ENCODE results near the gene CMTM5.

Gene CMTM5, protein sequence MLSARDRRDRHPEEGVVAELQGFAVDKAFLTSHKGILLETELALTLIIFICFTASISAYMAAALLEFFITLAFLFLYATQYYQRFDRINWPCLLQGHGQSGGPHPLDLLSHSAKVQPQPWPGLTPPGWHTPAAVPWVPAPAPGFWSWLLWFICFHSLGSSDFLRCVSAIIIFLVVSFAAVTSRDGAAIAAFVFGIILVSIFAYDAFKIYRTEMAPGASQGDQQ

DNA sequence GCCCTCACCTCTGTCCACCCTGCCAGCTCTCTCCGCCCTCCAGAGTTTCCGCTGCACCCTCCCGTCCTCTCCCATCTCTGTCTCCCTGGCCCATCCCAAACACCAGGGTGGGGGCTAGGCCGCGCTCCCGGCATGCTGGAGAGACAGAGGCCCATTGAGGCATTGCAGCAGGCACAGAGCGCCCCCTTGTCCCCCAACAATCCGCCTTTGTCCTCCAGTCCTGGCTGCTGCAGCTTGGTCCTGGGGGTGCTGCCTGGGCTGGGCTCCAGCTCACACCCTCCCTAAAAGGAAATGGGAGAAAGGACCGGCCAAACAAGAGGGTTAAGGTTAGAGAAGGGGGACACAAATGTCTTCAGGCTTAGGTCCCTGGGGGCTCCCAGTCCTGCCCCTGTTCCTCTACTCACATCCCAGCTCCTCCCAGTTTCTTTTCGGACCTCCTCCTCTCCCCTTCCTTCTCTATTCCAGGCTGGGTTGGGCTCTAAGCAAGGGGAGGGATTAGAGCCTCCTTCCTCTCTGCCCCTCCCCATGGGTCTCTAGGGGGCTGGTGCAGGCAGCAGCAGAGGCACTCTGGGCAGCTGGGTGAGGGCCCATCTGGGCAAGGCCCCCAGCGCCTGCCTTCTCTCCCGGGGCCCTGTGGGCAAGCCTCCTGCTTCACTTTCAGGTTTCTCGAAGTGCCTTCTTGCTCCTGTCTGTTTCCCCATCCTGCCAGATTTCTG lies at the start of gene CMTM5:
CMTM5 (plus strand) TSS at position 565 of the 716 bp plus-strand sequence. CDS start 206 bp downstream, outside the sequence.
- DNase-seq, result peak in 13 of 14 donors; percentile 62 to 96 (median 88)

DNA sequence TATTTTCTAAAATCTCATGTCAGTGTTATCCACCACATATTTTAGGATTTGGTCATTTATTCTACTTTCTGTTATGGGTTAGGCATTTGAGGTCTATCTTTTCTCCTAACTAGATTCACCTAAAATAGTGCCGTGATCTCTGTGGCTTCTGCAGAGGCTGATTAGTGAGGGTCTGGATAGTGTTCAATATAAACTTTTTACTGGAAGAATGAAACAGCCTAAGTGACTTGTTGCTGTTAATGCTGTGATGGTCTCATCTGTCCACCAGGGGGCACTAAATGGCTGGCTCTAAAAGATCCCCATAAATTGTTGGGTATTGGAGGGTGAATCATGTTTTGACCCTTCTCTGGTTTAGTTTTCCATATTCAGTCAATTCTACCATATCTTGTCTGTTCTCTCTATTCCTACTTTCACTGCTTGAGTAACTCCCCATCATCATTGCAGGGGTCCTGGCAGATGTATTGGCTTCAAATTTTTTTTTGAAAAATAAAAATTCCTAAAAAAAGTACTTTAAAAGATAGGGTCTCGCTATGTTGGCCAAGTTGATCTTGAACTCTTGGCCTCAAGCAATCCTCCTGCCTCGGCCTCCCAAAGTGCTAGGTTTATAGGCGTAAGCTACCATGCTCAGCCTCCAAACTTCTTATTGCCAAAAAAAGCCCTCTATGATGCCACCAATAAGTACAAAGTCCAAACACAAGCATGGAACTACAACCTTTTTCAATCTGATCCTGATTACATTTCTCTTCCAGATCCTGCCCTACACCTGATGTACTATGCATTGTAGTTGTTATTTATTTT lies 48.7 kb upstream of the CMTM5 start:
- DNase-seq, result peak in 8 of 14 donors; percentile 19 to 61 (median 44)

DNA sequence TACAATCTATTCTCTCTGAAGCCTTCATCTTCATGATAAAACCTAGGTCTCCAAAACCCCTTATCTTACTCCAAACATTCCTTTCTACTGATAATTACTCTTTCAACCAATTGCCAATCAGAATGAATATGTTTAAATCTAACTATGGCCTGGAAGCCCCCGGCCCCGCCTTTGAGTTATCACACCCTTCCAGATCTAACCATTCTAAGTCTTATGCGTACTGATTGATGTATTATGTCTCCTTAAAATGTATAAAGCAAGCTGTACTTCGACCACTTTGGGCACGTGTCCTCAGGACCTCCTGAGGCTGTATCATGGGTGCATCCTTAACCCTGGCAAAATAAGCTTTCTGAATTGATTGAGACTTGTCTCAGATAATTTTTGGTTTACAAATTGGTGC lies 41.2 kb upstream of the CMTM5 start:
- no peak for DNase-seq

DNA sequence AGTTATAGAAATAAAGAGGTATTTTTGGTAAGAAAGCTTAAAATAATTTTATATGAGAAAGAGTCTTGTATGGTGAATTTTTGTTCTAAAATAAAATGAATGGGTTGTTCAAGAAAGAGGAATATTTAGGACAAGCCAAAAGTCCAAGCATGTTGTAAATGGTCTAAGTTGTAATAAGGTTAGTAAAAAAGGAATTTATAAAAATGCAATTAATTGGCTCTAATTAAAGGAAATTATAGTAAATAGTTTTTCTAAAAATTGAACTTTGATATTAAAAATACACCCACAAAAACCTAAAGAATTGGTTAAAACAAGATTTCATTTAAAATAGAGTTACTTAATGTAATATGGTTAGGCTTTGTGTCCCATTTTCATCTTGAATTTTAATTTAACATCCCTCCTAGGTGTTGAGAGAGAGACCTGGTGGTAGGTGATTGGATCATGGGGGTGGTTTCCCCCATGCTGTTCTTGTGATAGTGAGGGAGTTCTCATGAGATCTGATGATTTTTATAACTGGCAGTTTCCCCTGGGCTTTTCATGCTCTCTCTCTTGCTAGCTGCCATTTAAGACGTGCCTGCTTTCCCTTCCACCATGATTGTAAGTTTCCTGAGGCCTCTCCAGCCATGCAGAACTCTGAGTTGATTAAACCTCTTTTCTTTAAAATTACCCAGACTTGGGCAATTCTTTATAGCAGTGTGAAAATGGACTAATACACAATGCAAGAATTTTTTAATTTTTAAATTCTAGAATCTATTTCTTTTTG lies 37.2 kb upstream of the CMTM5 start:
- no peak for DNase-seq

DNA sequence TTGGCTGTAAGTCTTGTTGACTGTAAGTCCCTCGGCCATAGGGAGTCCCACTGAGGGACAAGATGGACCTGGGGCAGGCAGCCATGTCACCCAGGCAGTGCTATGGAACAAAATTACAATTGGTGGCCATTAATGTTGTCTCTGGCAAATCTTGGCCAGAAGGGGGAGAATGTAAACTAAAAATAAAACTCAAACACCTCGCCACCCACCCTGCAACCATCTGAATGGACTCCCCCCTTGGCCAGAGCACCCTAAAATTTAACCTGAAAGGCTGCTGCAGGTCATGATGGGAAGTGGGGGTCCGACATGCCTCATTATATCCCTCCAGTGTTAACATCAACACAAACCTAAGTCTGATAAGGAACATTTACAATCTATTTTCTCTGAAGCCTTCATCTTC lies 32.4 kb upstream of the CMTM5 start:
- no peak for DNase-seq

DNA sequence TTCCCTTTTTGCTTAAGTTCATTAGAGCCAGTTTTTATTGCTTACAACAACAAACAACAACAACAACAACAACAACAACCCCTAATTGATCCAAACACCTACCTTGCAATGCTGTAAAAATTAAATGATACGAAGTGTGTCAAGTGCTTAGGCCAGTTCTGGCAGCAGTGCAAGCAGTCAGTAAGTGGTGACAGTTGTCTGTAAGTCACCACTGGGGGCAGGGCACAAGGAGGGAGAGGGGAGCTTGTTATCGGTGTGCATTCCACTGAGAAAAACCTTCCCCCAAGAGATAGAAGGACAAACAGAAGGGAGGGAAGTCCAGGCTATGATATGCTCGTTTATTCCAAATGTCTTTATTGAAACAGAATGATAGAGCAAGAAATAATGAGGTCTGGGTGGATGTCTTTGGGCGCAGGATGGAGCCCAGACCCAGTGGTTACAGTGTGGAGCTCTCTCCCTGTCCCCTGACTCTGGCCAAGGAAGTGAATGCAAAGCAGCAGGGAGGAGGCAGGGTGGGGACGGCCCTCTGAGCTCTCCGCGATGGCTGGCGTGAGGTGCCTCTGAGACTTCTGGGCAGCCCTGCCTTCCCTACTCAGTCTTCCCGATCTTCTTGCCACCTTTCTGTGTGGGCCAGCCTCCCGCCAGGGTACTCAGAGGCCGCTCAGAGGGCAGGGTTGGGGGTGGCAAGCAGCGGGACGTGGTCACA lies 30.7 kb upstream of the CMTM5 start:
- DNase-seq, result no peak

DNA sequence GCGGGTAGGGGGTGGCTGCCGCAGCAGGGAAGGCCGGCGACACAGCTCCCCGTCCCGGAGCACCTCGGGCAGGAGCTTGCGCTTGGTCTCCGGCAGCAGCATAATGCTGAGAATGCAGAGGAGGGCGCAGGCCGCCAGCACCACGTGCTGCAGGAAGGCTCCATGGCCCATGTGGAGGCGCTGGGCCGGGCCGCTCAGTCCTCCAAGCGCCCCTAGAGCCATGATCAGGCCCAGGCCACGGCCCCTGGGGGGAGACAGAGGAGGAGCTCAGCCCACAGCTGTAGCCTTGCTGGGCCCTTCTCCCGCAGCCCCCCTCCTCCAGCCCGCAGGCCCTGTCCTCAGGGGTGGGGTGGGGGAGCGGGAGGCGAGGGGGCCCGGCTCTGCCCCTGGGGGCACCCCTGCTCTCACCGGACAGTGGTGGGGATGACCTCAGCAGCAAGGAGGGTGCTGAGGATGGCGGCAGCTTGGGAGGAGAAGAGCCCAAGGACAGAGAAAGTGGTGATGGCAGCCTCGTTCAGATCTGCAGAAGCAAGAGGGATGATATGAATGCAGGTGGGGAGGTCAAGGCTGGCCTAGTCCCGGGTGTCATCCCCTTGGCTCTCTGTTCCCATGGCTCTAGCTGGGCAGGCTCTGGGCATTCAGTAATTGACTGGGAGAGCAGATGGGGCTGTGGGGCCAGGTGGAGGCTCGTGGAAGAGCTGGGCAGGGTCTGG lies 30.0 kb upstream of the CMTM5 start:
- DNase-seq, result no peak

DNA sequence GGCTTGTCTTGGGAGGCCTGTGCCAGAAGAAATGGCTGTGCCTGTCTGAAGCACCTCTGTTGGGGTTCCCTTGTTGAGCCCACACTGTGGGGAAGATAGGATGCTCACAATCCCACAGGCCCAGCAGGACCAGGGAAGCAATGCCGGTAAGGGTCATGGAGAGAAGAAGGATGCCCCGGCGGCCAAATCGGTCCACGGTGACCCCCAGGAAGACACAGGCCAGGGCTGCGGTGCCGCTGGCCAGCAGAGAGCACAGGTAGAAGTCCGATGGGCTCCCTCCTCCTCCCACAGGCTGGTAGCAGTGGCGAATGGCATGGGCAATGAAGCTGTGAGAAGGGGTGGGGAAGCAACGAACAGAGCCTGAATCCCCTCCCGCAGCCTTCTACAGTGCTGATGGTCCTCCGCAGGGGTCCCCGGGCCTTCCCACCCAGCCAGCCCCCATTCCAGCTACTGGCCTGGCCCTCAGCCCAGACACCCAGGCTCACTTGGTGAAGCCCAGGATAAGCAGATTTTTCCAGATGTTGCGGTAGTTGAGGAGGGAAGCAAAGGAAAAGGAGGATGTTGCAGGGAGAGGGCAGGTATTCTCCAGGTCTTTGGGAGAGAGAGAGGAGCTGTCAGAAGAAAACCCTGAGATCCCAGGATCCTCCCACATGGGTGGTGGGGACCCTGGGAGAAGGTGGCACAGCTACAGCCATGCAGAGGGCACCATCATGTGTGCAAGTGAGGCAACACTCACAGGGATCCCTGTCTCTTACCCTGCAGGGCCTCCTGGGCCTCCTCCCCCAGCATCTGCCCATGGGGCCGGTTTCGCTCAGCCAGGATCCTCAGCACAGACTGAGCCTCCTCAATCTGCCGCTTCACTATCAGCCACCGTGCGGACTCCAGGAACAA lies 29.2 kb upstream of the CMTM5 start:
- DNase-seq, result no peak

DNA sequence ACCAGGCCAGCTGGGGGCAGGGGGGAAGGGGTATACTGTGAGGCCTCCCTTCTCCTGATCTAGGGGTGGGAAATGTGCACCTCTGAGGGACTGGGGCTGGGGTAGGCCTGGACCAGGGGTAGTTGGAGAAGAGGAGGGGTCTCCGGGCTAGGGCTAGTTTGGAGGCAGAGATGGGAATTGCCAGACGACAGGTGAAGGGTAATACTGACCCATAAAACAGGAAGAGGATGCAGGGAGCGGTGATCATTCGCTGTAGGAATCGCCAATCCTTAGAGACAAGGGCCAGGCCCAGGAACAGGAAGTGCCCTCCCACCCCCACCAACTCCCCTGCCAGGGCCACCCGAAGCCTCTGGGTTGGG lies 28.6 kb upstream of the CMTM5 start:
- no peak for DNase-seq

DNA sequence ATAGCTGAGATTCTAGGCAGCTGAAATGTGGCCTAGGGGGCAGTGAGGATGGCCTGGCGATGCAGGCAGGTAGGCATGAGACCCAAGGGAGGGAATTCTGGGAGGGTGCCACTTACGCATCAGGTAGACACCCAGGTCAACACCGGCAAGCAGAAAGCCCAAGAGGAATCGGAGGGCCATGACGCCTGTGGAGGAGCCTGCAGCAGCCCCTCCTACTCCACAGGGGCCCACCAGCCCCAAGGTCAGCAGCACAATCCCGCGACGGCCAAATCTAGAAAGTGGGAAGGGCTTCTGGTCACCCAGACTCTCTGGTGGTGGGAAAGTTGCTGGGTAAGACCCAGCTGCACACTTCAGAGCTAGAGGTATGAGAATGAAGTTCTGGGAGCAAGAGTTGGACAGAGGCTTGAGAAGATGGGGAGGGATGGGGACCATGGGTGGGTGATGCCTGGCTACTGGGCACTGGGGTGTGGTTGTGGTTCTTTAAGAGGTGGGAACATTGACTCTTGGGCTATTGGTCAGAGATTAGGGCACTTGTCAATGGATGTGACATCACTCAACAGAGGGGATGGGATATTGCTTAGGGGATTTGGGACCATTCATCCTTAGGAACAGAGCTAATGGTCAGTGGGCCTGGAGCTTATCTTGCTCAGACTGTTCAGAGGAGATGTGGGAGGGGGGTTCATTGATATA lies 27.5 kb upstream of the CMTM5 start:
- no peak for DNase-seq

DNA sequence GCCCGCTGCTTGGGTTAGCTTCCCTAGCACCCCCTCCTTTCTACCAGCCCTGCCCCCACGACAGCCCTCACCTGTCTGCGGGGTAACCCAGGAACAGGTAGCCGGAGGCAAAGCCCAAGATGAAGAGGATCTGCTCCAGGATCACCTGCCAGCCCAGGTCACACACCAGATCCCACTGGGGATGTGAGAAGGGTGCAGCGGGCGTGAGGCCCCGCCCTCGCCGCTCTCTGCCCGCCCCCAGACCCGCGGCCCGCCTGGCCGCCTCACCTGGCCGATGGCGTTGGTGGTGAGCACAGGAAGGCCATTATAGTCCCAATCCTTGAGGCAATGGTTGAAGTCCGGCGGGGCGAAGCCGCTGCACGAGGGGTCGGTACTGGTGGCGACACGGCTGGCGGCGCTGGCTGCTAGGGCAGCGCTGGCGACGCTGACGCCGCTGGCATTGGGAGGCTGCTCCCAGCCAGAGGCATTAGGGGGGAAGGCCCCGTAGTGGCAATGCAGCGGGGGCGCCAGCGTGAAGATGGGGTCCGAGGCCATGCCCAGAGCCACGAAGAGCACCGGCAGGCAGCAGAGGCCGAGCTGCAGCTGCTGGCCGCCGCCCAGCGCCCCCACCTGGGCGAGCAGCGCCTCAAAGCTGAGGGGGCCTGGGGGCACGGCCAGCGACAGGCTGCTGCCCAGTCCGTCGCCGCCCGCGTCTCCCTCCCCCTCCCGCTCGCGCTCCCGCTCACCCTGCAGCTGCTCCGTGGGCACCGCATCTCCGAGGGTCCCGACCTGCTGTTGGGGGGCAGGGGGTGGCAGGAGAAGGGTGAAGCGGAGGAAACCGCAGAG lies 25.0 kb upstream of the CMTM5 start:
- peak in 4 of 14 donors; percentile 57 to 74 (median 62) for DNase-seq

DNA sequence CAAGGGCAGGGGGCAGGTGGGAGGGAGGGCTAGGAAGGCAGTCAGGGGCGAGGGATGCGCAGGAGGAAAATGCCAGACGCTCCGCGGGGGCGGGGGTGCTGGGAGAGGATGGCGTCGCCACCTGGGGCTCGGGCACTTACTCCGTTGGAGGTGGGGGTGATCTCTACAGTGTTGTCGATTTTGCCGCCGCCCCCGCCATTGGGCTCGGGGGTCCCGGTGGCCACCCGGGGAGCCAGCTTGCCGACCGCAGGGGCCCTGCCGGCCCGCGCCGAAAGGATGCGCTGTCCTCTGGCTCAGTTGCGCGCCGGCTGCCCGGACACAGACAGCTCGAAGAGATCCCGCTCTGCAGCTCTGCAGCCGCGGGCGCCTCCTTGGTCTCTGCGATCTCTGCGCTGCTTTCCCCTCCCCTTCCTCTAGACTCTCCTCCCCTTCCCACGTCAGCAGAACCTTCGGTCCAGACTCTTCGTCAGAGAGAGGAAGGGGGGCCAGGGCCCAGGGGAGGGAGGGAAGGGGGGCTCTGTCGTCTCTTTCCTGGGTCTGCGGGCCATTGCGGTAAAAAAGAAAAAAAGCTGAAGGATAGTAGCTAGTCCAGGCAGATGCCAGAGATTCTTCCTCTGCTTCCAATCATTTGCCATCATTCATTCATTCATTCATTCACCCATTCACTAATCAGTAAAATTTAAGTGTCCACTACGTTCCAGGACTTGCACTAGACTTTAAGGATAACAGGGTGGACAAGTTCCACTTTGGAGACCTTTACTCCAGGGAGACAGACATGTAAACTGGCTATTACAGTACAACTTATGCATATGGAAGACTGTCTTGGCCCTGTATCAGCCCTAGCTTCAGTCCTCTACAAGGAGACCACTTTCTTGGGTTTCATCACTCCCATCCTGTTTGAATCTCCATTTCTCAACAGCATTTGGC lies 24.1 kb upstream of the CMTM5 start, which contains the start of gene SLC22A17:
SLC22A17 (minus strand) TSS at position 382 of the 927 bp plus-strand sequence.
- DNase-seq, result peak in 13 of 14 donors; percentile 35 to 91 (median 80)

DNA sequence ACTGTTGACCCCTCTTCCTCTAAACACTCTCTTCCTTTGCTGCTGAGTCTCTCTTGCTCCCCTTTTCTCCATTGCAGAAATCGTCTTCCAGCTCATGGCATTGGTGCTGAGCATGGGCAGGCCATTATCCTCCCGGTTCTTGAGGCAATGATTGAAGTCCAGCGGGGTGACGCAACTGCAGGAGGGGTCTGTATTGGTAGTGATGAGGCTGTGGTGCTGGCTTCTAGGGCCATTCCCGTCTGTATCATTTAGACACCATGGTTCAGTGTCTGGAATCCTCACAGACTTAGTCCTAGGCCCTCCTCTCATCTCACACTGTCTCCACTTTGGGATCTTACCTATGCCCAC lies 23.4 kb upstream of the CMTM5 start:
- no peak for DNase-seq

DNA sequence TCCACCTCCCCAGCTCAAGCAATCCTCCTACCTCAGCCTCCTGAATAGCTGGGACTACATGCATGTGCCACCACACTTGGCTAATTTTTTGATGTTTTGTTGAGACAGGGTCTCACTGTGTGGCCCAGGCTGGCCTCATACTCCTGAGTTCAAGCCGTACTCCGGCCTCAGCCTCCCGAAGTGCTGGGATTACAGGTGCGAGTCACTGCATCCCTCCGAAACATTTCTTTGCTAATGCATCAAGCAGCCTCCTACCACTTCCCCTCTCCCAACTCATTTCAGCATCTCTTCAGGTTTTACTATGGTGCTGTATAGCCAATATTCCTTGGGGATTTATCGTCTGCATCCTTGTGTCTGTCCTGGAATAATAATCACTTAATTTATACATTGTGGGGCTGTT lies 21.9 kb upstream of the CMTM5 start:
- no peak for DNase-seq

DNA sequence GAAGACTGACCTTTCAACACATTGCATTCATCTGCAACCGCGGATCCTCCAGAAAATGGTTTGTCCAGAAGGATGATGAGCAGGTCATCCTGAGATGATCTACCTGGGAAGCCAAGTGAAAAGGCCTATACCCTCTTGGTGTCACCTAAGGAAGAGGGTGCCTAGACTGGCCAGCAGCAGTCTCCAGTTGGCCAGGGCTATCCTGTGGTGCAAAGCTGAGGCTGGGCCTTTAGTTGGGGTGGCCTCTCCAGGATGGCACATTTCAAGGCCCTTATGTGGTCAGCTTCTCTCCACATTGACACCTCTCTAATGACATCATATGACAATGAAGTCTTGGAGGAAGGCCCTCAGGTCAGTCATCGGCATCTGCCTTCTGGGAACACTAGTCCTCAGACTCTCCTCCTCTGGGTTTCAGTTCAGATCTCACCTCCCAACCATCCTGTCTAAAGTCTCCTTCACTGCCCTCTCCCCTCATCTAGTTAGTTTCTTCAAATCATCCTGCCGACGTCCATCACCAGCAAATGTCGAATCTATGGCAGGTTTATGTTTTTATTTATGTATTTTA lies 20.9 kb upstream of the CMTM5 start:
- DNase-seq, result no peak

DNA sequence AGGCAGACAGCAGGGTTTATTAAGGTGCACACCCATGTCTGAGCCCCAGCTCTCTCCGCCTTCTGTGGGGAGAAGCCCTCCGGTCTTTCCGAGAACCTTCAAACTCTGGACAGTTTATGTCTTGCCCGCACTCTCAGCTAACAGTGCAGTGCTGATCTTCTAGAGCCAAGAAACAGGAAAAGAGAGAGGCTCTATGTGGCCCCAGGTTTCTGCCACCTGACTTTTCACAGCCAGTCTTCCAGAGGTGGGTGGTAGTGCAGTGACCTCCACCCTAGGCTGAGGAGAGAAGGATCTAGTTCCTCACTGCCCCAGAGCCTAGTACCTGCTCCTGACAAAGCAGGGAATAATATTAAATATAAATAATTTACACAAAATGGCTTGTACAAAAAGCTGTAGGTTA lies 20.2 kb upstream of the CMTM5 start:
- no peak for DNase-seq

DNA sequence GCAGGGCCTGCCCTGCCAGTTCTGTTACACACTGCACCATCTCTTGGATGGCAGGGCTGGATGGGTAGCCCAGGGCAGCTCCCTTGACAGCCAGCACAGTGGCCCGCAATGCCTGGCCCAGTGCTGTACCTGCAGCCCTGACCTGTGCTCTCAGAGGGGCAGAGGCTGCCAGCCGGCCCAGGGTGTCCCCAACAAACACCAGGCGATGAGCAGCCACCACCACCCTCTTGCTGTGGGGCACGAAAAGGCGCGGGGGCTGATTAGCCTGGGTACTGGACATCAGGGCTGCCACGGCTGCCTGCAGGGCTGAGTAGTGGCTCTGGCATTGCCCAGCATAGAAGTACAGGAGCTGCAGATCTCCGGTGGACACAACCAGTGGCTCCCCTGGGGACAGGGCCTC lies 19.6 kb upstream of the CMTM5 start:
- no peak for DNase-seq
